Sigmoid colon (tissue), 7 donors: Measurements from ENCODE around the gene THRB. TPM values are rescaled to one million over a fixed set of nuclear protein-coding genes. Genes with fewer than 3 reads are reported as not detected.

ENCODE experiments used
- DNase-seq: peaks from one replicate; pipeline ENCODE4 v3.0.0-alpha.2; 2019
- H3K27ac ChIP-seq, 4 donors: fragments of 200-600 bp; sonication (generic); one replicate each; pipeline ENCODE4 v1.5.1; 2016 to 2019; ENCODE audit warnings: mild to moderate bottlenecking in 1 of 4
- H3K27me3 ChIP-seq, 3 donors: fragments of 200-600 bp; sonication (generic); one replicate each; pipeline ENCODE4 v1.5.1; 2019; ENCODE audit warnings: mild to moderate bottlenecking in 1 of 3
- H3K36me3 ChIP-seq, 4 donors: fragments of 200-600 bp; sonication (generic); one replicate each; pipeline ENCODE4 v1.5.1; 2016 to 2019
- H3K4me1 ChIP-seq, 4 donors: fragments of 200-600 bp; sonication (generic); one replicate each; pipeline ENCODE4 v1.5.1; 2017 to 2019
- H3K4me3 ChIP-seq, 4 donors: fragments of 200-600 bp; sonication (generic); one replicate each; pipeline ENCODE4 v1.5.1; 2017 to 2019; ENCODE audit warnings: mild to moderate bottlenecking in 2 of 4, moderate library complexity in 1 of 4
- H3K9me3 ChIP-seq, 4 donors: fragments of 200-600 bp in 3 of 4; sonication (generic) in 3 of 4; one replicate each; pipeline versions ENCODE4 v1.5.1 to v1.6.1; 2013 to 2019
- CTCF ChIP-seq, 4 experiments: fragments of 450-650 bp in 3 of 4; fragments of 200-600 bp in 1 of 4; IDR thresholded peaks; one replicate each; pipeline ENCODE4 v1.5.1; 2016 to 2019; ENCODE audit warnings: antibody characterized with exemption in 4 of 4, mild to moderate bottlenecking in 3 of 4, moderate library complexity in 2 of 4
- EP300 ChIP-seq, 4 donors: sonication (generic); formaldehyde crosslinking; IDR thresholded peaks; one replicate each; pipeline ENCODE4 v1.6.1; 2017; ENCODE audit warnings: antibody characterized with exemption in 4 of 4
- POLR2A ChIP-seq, 2 donors: fragments of 450-650 bp; IDR thresholded peaks; one replicate each; pipeline ENCODE4 v1.6.1; 2016; ENCODE audit warnings: antibody characterized with exemption in 2 of 2, mild to moderate bottlenecking in 2 of 2, moderate library complexity in 2 of 2
- POLR2AphosphoS5 ChIP-seq, 4 donors: sonication (generic); formaldehyde crosslinking; IDR thresholded peaks; one replicate each; pipeline ENCODE4 v1.6.1; 2017; ENCODE audit warnings: antibody characterized with exemption in 4 of 4
- WGBS, 2 donors: extraction: QIAGEN DNeasy Blood & Tissue Kit; methylation state at CpG; one replicate each; pipeline ENCODE4 v1.1.7; 2013; 5-methylcytosine and 5-hydroxymethylcytosine counted together
- intact Hi-C: fragments of 100-400 bp; cut with DNase I; formaldehyde crosslinking; loops from one replicate; pipeline ENCODE4 v1.15.1; 2023
- polyA plus RNA-seq, 3 donors: library from polyadenylated mRNA; stranded (reverse); fragments of 200-250 nt; gene quantifications; one replicate each; pipeline ENCODE4 v1.2.3, GENCODE V29; 2013
- total RNA-seq, 4 donors: library from RNA; depleted of rRNA; stranded (reverse); fragments of >200 nt; gene quantifications; one replicate each; pipeline ENCODE4 v1.1.0, GENCODE V29; 2016
- donor health status: healthy with polysubstance abuse.
- donor health status: Bipolar disorder and iron deficiency.
- donor health status: healthy.

Gene THRB
- total and polyA plus RNA-seq, 7 donors = 7.2 to 49.5 (median 29.7) TPM

- 95 to 97% methylated on average over 1 of the region's 1 CpG for WGBS, 2 donors
- no peaks in the 10 kb centered on the region for H3K9me3 ChIP-seq
- no peak overlapping the region for H3K4me3 ChIP-seq
- no peak overlapping the region for H3K27ac ChIP-seq
- DNase-seq = no peak
- H3K4me1 ChIP-seq = no peaks in the 10 kb centered on the region
- intact Hi-C loops = no loop called here
- peaks cover 0 to 5% (median 0%) of the 10 kb centered on the region in 4 donors for H3K36me3 ChIP-seq
- TF ChIP-seq POLR2AphosphoS5 (IDR thresholded peaks at IDR 0.05) (no peak), CTCF (IDR thresholded peaks at IDR 0.05) (no peak), EP300 (IDR thresholded peaks at IDR 0.05) (no peak), POLR2A (IDR thresholded peaks at IDR 0.05) (no peak)
- H3K27me3 ChIP-seq = no peaks in the 10 kb centered on the region
Measured at GRCh38 chr3:24117508-24117907, 377.1 kb downstream of the THRB start.

- TF ChIP-seq CTCF (IDR thresholded peaks at IDR 0.05) = no peak
- TF ChIP-seq POLR2A (IDR thresholded peaks at IDR 0.05) = no peak
- no peak for TF ChIP-seq EP300 (IDR thresholded peaks at IDR 0.05)
- TF ChIP-seq POLR2AphosphoS5 (IDR thresholded peaks at IDR 0.05) = no peak
- 70 to 92% methylated on average over 1 of the region's 1 CpG for whole genome bisulfite sequencing, 2 donors
- intact Hi-C loops = no loop called here
- no peak for DNase-seq
- Histone ChIP-seq H3K27me3 (no peaks in the 10 kb centered on the region), H3K27ac (no peak overlapping the region), H3K4me1 (no peaks in the 10 kb centered on the region), H3K4me3 (no peak overlapping the region), H3K36me3 (no peaks in the 10 kb centered on the region), H3K9me3 (no peaks in the 10 kb centered on the region)
Measured at GRCh38 chr3:24111711-24112110, 382.9 kb downstream of the THRB start.

GRCh38 chr3:24110051-24110450 is 384.6 kb downstream of the THRB start:
- Histone ChIP-seq H3K4me1 (no peaks in the 10 kb centered on the region), H3K27me3 (no peaks in the 10 kb centered on the region), H3K4me3 (no peak overlapping the region), H3K36me3 (no peaks in the 10 kb centered on the region), H3K9me3 (no peaks in the 10 kb centered on the region), H3K27ac (no peak overlapping the region)
- no peak for DNase-seq
- 44 to 53% methylated on average over 1 of the region's 1 CpG for WGBS, 2 donors
- TF ChIP-seq CTCF (IDR thresholded peaks at IDR 0.05) (no peak), POLR2A (IDR thresholded peaks at IDR 0.05) (no peak), EP300 (IDR thresholded peaks at IDR 0.05) (no peak), POLR2AphosphoS5 (IDR thresholded peaks at IDR 0.05) (no peak)
- intact Hi-C loops = no loop called here

- H3K4me3 ChIP-seq = no peak overlapping the region
- intact Hi-C loops = no loop called here
- 51 to 81% methylated on average over 2 of the region's 2 CpGs for WGBS, 2 donors
- H3K27ac ChIP-seq = no peak overlapping the region
- no peaks in the 10 kb centered on the region for H3K9me3 ChIP-seq
- no peaks in the 10 kb centered on the region for H3K27me3 ChIP-seq
- TF ChIP-seq POLR2AphosphoS5 (IDR thresholded peaks at IDR 0.05) (no peak), POLR2A (IDR thresholded peaks at IDR 0.05) (no peak), EP300 (IDR thresholded peaks at IDR 0.05) (no peak), CTCF (IDR thresholded peaks at IDR 0.05) (no peak)
- H3K4me1 ChIP-seq = peaks cover 0 to 13% (median 9%) of the 10 kb centered on the region in 4 donors
- no peaks in the 10 kb centered on the region for H3K36me3 ChIP-seq
- DNase-seq = no peak
Measured at GRCh38 chr3:24101676-24102168, 392.9 kb downstream of the THRB start.
